ENCODE data around the gene ACP4.
A peak's percentile ranks its signal among the peaks of the same experiment; 100 is the strongest.

The ACP4 gene

GRCh38 chr19:50823389-50824042, 33.3 kb downstream of the ACP4 start, which contains the start of gene KLK1:
Gene KLK1 (minus strand): TSS chr19:50823787. CDS start chr19:50823748, 39 bp downstream.
- DNase-seq, result no peak

- DNase-seq, result no peak
Measured at GRCh38 chr19:50826492-50827240, 36.5 kb downstream of the ACP4 start.

- DNase-seq, result no peak
Measured at GRCh38 chr19:50827476-50827875, 37.3 kb downstream of the ACP4 start.

GRCh38 chr19:50829801-50830200, 39.6 kb downstream of the ACP4 start:
- no peak for DNase-seq

GRCh38 chr19:50830266-50831025, 40.2 kb downstream of the ACP4 start:
- DNase-seq, result no peak

GRCh38 chr19:50831026-50831396, 40.8 kb downstream of the ACP4 start:
- DNase-seq, result no peak

GRCh38 chr19:50832666-50833065, 42.5 kb downstream of the ACP4 start:
- DNase-seq, result no peak

- DNase-seq, result no peak
Measured at GRCh38 chr19:50833117-50833801, 43.0 kb downstream of the ACP4 start, which contains the start of gene KLK15. Gene KLK15 (minus strand): TSS chr19:50833574. CDS start chr19:50831492, 2,082 bp downstream.

GRCh38 chr19:50833802-50834167, 43.6 kb downstream of the ACP4 start:
- no peak for DNase-seq

- DNase-seq, result no peak
Measured at GRCh38 chr19:50835103-50835784, 45.0 kb downstream of the ACP4 start.

GRCh38 chr19:50835785-50836542, 45.7 kb downstream of the ACP4 start:
- DNase-seq, result peak; percentile 64

GRCh38 chr19:50836543-50837195, 46.5 kb downstream of the ACP4 start:
- no peak for DNase-seq

- no peak for DNase-seq
Measured at GRCh38 chr19:50837300-50837699, 47.1 kb downstream of the ACP4 start.

GRCh38 chr19:50838239-50838638, 48.0 kb downstream of the ACP4 start:
- DNase-seq, result no peak

GRCh38 chr19:50839712-50840655, 49.8 kb downstream of the ACP4 start:
- DNase-seq, result no peak

- DNase-seq, result no peak
Measured at GRCh38 chr19:50842130-50842529, 51.9 kb downstream of the ACP4 start.

- DNase-seq, result no peak
Measured at GRCh38 chr19:50843205-50843604, 53.0 kb downstream of the ACP4 start.

GRCh38 chr19:50843701-50844221, 53.5 kb downstream of the ACP4 start:
- no peak for DNase-seq

GRCh38 chr19:50844296-50844935, 54.2 kb downstream of the ACP4 start:
- no peak for DNase-seq
